Stimulated activated CD8-positive, alpha-beta memory T cell treated with anti-CD3 and anti-CD28 coated beads, Interleukin-4, amount 100 ng/mL, for 24 hours (primary cell): Measurements from ENCODE around the gene YJEFN3.
A peak's percentile ranks its signal among the peaks of the same experiment; 100 is the strongest.

Experiments
- DNase-seq: peaks from one replicate; pipeline ENCODE4 v3.0.0-alpha.2; 2020; ENCODE audit warnings: low read depth

The YJEFN3 gene

GRCh38 chr19:19554074-19555023 is 25.6 kb downstream of the YJEFN3 start:
- DNase-seq, result peak; percentile 39

GRCh38 chr19:19558055-19558454 is 29.3 kb downstream of the YJEFN3 start:
- no peak for DNase-seq

- no peak for DNase-seq
Measured at GRCh38 chr19:19558636-19559035, 29.9 kb downstream of the YJEFN3 start.

GRCh38 chr19:19559931-19560330 is 31.2 kb downstream of the YJEFN3 start:
- DNase-seq, result no peak

GRCh38 chr19:19561946-19562664 is 33.4 kb downstream of the YJEFN3 start:
- no peak for DNase-seq

- DNase-seq, result peak; percentile 15
Measured at GRCh38 chr19:19562665-19563347, 34.1 kb downstream of the YJEFN3 start.

- DNase-seq, result no peak
Measured at GRCh38 chr19:19563348-19563848, 34.7 kb downstream of the YJEFN3 start.

- DNase-seq, result no peak
Measured at GRCh38 chr19:19566306-19566705, 37.6 kb downstream of the YJEFN3 start.

- no peak for DNase-seq
Measured at GRCh38 chr19:19567391-19567790, 38.7 kb downstream of the YJEFN3 start.

- DNase-seq, result no peak
Measured at GRCh38 chr19:19568802-19569756, 40.4 kb downstream of the YJEFN3 start.

GRCh38 chr19:19570571-19570970 is 41.9 kb downstream of the YJEFN3 start:
- DNase-seq, result no peak

GRCh38 chr19:19571071-19571786 is 42.5 kb downstream of the YJEFN3 start:
- DNase-seq, result no peak

GRCh38 chr19:19575411-19575810 is 46.7 kb downstream of the YJEFN3 start:
- DNase-seq, result no peak

- no peak for DNase-seq
Measured at GRCh38 chr19:19578252-19578651, 49.5 kb downstream of the YJEFN3 start.

- DNase-seq, result no peak
Measured at GRCh38 chr19:19579533-19580361, 51.0 kb downstream of the YJEFN3 start.

GRCh38 chr19:19580418-19580817 is 51.7 kb downstream of the YJEFN3 start:
- DNase-seq, result no peak

GRCh38 chr19:19581391-19581790 is 52.7 kb downstream of the YJEFN3 start:
- DNase-seq, result no peak

- no peak for DNase-seq
Measured at GRCh38 chr19:19582471-19582870, 53.8 kb downstream of the YJEFN3 start.

GRCh38 chr19:19584356-19584755 is 55.6 kb downstream of the YJEFN3 start:
- no peak for DNase-seq
